Measurements from ENCODE around the gene CPLANE2.

Gene CPLANE2

DNA sequence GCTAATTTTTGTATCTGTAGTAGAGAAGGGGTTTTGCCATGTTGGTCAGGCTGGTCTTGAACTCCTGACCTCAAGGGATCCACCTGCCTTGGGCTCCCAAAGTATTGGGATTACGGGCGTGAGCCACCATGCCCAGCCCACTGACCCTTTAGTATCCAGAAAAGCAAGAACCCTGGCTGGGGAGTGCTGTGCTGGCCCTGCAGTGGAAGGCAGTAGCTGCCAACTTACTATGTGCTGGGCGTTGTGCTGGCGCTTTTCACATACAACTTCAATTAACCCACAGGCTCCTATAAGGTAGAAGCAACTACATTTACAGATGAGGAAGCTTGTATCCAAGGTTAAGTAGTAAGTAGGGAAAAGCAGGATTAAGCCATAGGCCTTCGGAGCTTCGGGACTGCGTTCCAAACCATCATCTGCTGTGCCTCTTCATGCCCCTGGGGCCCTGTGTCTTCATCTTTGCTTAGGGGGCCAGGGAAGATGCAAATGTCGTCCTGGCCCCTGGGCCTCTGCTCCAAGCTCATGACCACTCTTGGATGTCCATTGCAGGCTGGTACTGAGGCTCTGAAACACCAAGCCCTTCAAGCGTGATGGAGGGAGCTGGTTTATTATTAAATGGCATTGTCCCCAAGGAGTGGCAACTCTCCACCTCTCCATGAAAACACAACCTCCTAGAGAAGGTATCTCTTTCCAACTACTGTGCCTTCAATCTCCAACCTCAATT, 8.7 kb upstream of the CPLANE2 start:
- no peak for DNase-seq (ENCODE audit: low spot score)
- TF ChIP-seq, protein P1, sequence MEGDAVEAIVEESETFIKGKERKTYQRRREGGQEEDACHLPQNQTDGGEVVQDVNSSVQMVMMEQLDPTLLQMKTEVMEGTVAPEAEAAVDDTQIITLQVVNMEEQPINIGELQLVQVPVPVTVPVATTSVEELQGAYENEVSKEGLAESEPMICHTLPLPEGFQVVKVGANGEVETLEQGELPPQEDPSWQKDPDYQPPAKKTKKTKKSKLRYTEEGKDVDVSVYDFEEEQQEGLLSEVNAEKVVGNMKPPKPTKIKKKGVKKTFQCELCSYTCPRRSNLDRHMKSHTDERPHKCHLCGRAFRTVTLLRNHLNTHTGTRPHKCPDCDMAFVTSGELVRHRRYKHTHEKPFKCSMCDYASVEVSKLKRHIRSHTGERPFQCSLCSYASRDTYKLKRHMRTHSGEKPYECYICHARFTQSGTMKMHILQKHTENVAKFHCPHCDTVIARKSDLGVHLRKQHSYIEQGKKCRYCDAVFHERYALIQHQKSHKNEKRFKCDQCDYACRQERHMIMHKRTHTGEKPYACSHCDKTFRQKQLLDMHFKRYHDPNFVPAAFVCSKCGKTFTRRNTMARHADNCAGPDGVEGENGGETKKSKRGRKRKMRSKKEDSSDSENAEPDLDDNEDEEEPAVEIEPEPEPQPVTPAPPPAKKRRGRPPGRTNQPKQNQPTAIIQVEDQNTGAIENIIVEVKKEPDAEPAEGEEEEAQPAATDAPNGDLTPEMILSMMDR (IDR thresholded peaks at IDR 0.05; ENCODE audit: borderline replicate concordance, control extremely low read depth, extremely low read depth, insufficient read depth, missing control alignments) = no peak
- in situ Hi-C loops (cut with MboI; ENCODE audit: low sequenced_read_pairs, unreplicated experiment) = no loop called here

- no peak for DNase-seq (ENCODE audit: low spot score)
- TF ChIP-seq, protein P1 (IDR thresholded peaks at IDR 0.05; ENCODE audit: borderline replicate concordance, control extremely low read depth, extremely low read depth, insufficient read depth, missing control alignments) = no peak
- in situ Hi-C loops (cut with MboI; ENCODE audit: low sequenced_read_pairs, unreplicated experiment) = no loop called here
These were observed 7.8 kb upstream of the CPLANE2 start for GRCh38 chr1:16244650-16245285.

DNA sequence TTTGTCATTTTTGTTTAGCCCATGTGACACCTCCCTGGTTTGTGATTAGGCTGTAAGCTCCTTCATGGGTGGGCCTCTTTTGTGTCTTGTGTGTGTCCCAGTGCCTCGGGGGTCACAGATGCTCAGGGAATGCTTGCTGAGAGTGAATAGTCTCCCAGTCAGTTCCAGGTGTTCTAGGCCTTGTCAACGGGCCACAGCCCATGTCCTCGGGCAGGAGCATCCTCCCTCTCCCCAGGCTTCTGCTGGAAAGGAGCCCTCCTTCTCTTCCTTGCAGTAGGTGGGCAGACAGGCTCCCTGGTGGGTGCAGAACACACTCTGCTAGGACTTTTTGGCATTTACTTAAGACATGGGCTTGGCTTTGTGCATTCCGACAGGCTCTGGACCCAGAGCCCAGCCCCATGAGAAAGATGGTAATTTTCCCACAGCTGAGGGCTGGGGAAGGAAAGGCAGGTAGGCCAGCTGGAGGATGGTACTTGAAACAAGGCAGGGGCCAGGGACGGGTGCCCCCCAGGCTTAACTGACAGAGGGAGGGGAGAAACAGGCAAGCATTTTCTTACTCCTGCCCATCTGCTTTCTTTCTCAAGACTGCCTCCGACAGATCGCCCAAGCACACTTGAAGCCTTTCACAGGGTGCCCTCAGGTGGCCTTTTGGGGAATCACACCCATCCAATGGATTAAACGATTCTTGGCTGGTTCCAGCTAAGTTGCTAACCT, 7.1 kb upstream of the CPLANE2 start:
- TF ChIP-seq, protein P1 (IDR thresholded peaks at IDR 0.05; ENCODE audit: borderline replicate concordance, control extremely low read depth, extremely low read depth, insufficient read depth, missing control alignments) = peak; percentile 72
- in situ Hi-C loops (cut with MboI; ENCODE audit: low sequenced_read_pairs, unreplicated experiment) = no loop called here

DNA sequence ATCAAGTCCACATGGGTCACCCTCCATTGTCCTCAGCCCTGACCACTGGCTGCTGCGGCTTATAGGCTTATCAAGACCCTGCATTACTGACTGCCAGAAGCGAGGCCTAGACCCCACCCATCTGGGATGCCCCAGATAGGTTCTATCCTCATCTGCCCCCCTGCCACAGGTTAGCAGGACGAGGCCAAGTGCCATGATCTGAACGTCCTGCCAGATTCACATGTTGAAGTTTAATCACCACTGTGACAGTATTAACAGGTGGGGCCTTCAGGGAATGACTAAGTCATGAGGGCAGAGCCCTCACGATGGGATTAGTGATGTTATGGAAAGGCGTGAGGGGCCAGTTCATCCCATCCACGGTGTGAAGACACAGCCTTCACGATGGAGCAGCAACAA, 6.2 kb upstream of the CPLANE2 start:
- no peak for DNase-seq (ENCODE audit: low spot score)
- TF ChIP-seq, protein P1 (IDR thresholded peaks at IDR 0.05; ENCODE audit: borderline replicate concordance, control extremely low read depth, extremely low read depth, insufficient read depth, missing control alignments) = no peak
- in situ Hi-C loops (cut with MboI; ENCODE audit: low sequenced_read_pairs, unreplicated experiment) = no loop called here

More for the DNA sequence above, 7.1 kb upstream of the CPLANE2 start:
- peak; percentile 81 for DNase-seq (ENCODE audit: low spot score)

DNA sequence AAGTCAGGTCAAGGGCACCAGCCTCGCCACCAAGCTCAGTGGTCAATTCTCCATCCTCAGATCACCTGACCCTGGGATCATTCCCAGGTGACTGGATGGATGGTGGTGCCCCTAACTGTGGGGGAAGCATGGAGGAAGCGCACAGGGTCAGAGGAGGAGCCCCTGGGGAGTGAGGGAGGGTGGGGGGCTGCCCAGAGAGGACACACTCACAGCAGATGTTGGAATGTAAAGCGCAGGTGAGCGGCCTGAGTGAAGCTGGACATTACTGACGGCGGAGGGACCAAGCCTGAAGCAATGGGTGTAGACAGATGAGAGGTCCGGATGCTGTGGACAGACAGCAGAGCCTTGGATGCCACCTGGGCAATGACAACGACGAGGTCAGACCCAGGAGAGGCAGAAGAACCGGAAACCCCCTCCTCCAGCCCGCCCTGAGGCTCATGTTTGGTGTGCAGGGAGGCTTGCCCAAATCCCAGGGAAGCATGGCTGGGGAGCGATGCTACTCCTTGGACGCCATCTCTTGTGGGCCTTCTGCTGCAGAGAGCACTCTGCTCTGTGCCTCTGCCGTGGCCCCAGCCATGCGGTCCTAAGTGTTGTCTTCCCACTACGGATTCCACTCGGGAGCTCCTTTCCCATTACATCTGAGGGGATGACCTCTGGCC, 5.7 kb upstream of the CPLANE2 start:
- in situ Hi-C loops (cut with MboI; ENCODE audit: low sequenced_read_pairs, unreplicated experiment) = no loop called here
- DNase-seq (ENCODE audit: low spot score) = no peak
- TF ChIP-seq, protein P1 (IDR thresholded peaks at IDR 0.05; ENCODE audit: borderline replicate concordance, control extremely low read depth, extremely low read depth, insufficient read depth, missing control alignments) = no peak

- TF ChIP-seq, protein P1 (IDR thresholded peaks at IDR 0.05; ENCODE audit: borderline replicate concordance, control extremely low read depth, extremely low read depth, insufficient read depth, missing control alignments) = no peak
- DNase-seq (ENCODE audit: low spot score) = no peak
- in situ Hi-C loops (cut with MboI; ENCODE audit: low sequenced_read_pairs, unreplicated experiment) = no loop called here
These were observed 4.3 kb upstream of the CPLANE2 start for GRCh38 chr1:16241221-16241708.
